GM18511 (cell line): Measurements from ENCODE around the gene FGF14.

Source experiments
- ATAC-seq: cut with Tn5 transposase; IDR thresholded peaks from one replicate; pipeline ENCODE4 v1.9.1; 2021; ENCODE audit warnings: mild to moderate bottlenecking, moderate library complexity; ENCODE audit not compliant: unreplicated experiment

FGF14 gene

GRCh38 chr13:101698400-101698799, 703.4 kb downstream of the FGF14 start:
- no peak for ATAC-seq

GRCh38 chr13:101697745-101698144, 704.1 kb downstream of the FGF14 start:
- ATAC-seq: no peak

- ATAC-seq: no peak
Measured at GRCh38 chr13:101695870-101696516, 705.9 kb downstream of the FGF14 start.

- no peak for ATAC-seq
Measured at GRCh38 chr13:101691341-101691860, 710.4 kb downstream of the FGF14 start.

- ATAC-seq: no peak
Measured at GRCh38 chr13:101690871-101691270, 711.0 kb downstream of the FGF14 start.

GRCh38 chr13:101686003-101686402, 715.8 kb downstream of the FGF14 start:
- no peak for ATAC-seq

GRCh38 chr13:101681834-101682233, 720.0 kb downstream of the FGF14 start:
- no peak for ATAC-seq

- no peak for ATAC-seq
Measured at GRCh38 chr13:101673360-101674105, 728.3 kb downstream of the FGF14 start.

- no peak for ATAC-seq
Measured at GRCh38 chr13:101661839-101662238, 740.0 kb downstream of the FGF14 start.
